ENCODE measurements around the gene FKBP8.
A peak's percentile ranks its signal among the peaks of the same experiment; 100 is the strongest.
"Not testable (repeated sequence)": the region's sequence is repeated elsewhere in the genome, so short reads cannot be mapped to it uniquely, and the experiment has no call there.

FKBP8 gene

DNA sequence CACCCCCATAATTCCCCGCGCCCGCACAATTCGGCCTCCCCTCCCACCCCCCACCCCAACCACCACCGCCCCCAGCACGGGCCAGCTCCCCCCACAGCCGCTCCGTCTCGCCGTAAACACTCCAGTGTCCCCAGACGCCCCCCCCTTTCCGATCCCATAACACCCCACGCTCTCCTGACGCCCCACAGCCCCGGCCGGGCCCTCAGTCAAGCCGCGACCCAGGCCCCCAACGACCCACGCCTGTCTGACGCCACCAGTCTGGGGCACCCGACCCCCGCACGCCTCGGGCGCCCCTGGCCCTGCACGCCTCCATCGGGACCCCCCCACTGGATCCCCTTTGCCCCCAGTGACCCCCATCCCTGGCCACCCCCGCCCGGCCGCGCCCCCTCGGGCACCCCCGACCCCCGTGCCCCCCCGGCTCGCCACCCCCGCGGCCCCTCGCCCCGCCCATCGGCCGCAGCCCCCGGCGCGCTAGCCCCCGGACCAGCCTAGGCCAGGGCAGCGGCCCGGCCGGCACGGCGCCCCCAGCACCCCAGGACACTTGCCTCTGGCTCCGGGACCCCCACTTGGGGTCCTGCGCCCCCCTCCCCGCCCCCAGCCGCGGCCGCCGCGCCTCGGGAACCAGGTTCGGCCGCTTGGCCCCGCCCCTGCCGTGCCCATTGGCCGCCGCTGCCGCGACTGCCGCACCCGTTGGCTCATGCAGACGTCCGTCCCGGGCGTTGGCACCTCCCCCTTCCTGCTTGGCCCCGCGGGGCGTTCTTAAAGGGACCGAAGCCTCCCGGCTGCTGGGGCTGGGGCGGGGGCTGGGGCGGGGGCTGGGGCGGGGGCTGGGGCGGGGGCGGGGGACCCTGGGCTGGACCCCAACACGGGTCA, at the start of gene FKBP8:
Gene FKBP8, minus strand, starts transcription at position 633 of the 873 bp plus-strand sequence. CDS start 1,603 bp downstream, outside the sequence.
- DNase-seq (ENCODE audit: low spot score), result peak; percentile 99

DNA sequence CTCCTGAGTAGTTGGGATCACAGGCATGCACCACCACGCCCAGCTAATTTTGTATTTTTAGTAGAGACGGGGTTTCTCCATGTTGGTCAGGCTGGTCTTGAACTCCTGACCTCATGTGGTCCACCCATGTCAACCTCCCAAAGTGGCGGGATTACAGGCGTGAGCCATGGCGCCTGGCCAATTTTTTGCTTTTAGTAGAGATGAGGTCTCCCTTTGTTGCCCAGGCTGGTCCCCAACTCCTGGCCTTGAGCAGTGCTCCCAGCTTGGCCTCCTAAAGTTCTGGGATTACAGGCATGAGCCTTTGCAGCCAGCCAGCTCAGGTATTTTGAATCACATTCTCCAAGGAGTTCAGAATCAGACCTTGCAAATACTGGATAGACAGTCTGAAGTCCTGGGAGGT, 49.4 kb upstream of the FKBP8 start:
- DNase-seq (ENCODE audit: low spot score), result not testable (repeated sequence)

DNA sequence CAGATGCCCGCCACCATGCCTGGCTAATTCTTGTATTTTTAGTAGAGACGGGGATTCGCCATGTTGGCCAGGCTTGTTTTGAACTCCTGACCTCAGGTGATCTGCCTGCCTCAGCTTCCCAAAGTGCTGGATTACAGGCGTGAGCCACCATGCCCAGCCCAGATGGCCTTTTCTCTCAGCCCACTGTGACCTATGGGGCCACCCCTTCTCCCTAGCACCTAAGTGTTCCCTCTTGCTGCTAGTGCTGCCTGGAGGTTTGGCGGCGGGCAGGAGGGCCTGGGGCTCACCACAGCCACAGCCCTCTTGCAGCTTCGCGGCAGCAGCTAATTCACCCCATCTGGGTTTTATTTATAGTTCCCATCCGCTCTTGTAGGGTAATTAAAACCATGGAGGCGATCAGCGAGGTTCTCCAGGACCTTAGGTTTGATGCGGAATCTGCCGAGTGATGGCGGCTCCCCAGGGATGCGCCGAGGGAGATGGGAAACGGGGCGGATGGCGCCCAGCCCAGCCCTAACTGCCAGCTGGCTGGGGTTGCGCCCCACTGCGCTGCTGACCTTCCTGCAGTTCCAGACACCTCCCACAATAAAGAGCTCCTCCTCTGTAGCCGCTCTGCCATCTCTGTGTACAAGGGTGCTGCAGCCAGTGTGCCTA, 48.5 kb upstream of the FKBP8 start:
- no peak for DNase-seq (ENCODE audit: low spot score)

DNA sequence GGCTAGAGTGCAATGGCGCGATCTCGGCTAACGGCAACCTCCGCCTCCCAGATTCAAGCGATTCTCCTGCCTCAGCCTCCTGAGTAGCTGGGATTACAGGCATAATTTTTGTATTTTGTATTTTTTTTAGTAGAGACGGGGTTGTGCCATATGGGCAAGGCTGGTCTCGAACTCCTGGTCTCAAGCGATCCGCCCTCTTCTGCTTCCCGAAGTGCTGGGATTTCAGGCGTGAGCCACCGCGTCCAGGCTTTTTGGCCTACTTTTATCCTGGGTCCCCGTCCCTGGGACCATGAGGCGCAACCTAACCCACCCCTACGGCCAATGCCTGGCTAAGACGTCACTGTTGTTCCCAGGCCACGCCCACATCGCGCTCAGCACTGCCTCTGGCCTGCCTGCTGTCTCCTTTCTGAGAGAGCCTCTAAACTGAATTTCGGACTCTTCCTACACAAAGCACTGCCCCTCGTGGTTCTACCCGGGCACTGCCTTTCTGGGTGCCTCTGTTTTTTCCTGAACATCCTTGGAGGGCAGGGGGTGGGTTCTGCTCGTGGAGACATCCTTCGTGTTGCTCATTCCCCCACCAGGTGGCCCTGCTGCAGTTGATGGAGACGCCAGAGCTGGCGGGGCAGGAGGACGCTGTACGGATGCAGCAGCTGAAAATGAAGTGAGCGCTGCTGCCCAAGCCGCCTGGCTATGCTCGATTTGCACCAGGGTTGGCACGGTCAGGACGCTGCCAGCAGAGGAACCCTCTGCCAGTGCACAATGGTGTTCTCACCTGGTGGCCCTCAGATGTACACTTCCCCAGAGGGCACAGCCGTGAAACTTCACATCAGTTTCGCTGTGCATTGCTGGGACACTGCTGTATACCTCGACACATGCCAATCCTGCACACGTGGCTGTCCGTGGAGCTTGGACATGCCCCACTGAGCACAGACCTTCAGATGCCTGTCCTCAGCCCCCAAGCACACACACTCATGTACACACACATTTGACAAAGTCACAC, 47.2 kb upstream of the FKBP8 start:
- no peak for DNase-seq (ENCODE audit: low spot score)

DNA sequence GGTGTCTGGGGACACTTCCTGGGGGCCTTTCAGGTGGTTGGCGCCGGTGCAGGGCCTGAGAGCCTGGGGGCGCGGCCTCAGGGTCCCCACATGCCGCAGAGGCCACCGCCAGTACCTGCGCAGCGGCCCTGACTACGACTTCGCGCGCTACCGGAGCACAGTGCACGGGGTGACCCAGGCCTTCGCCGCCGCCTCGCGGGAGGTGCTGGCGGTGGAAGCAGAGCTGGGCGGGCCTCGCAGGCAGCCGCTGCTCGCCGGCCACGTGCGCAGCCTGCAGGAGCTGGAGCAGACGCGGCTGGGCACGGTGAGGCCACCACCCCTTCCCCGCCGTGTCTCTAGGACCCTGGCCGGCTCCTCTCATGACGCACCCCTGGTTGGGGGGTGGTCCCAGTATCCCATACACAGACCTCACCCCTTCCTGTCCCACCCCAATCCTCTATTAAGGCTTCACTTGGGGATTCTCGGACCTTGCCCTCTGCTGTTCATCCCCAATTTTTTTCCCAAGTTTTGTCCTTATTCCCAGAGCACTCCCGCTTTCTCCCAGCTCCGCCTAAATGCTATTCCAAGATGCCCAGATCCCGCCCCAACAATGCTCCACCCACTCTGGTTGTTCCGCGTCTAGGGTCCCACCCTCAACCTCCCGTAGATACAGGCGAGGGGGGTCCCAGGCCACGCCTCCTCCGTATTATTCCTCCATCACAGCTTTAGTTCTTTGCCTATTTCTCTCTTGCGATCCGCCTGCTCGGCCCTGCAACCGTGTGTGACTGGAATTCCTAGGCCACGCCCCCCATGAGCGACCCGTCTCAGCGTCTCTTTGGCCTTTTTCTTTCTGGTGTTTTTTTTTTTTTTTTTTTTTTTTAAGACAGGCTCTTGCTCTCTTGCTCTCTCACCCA, 46.3 kb upstream of the FKBP8 start:
- peak; percentile 77 for DNase-seq (ENCODE audit: low spot score)

DNA sequence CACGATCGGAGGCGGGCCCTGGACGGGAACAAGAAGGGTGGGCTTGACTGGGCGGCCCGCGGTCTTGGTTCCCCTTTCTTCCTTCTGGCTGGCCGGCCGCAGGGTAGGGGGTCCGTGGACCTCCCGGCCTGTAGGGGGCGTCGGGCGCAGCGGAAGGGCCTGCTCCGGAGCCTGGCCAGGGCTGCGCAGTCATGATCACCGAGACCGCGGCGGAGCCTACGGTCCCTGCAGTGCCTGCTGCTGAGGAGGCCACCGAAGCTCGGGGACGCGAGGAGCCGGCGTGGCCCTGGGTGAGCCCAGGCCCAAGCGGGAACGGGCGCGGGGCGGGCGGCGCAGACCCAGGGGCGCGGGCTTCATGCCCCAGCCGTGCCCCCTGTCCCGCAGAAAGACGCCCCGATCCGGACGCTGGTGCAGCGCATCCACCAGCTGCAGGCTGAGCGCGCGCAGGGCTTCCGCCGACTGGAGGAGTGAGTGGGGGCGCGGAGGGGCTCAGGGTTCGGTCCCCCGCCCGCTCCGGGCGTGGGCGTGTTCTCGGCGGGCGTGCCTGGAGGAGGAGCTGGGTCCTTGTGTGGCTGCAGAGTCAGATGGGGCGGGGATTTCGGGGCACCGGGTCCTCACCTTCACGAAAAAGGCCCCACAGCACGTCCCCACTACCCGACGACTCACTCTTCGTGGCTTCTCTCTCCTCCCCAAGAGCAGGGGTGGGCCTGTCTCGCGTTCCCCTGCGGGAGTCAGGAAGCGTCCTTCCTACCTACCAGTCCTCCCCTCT, 45.4 kb upstream of the FKBP8 start, which contains the start of gene REX1BD:
Gene REX1BD, plus strand, starts transcription at position 188 of the 769 bp plus-strand sequence. Its CDS starts 4 bp downstream, at position 192.
- peak; percentile 83 for DNase-seq (ENCODE audit: low spot score)

DNA sequence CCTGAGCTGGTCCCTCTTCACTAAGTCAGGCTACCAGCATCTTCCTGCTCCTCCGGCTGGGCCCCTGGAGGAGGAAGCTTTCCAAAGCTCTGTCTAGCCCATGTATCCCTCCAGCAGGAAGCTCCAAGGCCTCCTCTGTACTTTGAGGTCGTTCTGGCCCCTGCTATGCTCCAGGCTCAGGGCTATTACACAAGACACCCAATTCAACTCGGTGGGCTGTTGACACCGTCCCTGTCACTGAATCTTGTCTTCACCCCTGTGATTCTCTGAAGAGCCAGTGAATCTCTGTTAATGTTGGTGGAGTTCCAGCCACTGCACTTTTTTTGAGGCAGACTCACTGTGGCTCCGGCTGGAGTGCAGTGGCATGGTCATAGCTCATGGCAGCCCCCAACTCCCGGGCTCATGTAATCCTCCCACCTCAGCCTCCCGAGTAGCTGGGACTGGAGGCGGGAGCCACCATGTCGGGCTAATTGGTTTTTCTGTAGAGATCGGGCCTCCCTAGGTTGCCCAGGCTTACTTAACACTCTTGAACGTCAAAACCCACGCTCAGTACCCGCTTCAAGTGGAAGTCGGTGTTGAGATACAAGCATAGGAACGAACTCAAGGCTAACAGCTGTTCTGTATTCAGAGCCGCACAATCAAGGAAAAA, 44.7 kb upstream of the FKBP8 start:
- no peak for DNase-seq (ENCODE audit: low spot score)

DNA sequence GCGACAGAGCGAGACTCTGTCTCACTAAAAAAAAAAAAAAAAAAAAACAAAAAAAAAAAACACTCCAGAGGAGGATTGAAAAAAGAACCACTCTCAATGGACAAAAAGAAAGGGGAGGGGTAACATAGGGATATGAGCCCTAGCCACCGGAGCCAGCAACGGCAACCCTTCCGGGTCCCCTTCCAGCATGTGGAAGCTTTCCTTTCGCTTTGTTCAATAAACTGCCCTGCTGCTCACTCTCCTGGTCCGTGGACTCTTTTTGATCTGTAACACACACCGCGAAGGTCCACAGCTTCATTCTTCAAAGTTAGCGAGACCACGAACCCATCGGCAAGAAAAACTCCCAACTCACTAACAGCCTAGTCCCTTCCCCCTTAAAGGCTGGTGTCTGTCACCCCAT, 44.2 kb upstream of the FKBP8 start:
- DNase-seq (ENCODE audit: low spot score), result no peak

DNA sequence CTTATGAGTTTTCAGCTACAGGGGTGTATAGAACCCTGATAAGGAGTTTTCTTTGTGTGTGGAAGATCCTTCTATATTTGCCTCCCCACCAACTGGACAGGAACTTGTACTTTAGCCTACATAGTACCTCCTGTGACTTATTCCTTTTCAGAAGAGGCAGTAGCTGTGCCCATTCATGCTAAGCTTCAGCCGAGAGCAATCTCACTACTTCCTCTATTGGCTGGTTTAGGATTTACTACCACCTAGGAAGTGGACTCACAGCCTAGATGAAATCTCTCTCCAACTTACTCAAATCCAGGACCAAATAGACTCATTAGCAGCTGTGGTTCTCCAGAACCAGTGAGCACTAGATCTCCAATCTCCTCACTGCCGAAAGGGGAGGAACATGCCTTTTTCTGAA, 42.9 kb upstream of the FKBP8 start:
- DNase-seq (ENCODE audit: low spot score), result no peak

DNA sequence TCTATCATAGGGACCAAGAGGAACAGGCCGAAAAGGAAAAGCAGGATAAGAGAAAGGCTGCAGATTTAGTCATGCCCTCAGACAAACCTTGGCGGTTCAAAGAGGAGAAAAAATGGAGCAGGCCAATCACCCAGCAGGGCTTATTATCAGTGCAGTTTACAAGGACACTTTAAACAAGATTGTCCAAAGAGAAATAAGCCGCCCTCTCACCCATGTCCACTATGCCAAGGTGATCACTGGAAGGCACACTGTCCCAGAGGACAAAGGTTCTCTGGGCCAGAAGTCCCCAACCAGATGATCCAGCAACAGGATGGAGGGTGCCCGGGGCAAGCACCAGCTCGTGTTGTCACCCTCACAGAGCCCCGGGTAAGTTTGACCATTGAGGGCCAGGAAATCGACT, 36.9 kb upstream of the FKBP8 start:
- no peak for DNase-seq (ENCODE audit: low spot score)

DNA sequence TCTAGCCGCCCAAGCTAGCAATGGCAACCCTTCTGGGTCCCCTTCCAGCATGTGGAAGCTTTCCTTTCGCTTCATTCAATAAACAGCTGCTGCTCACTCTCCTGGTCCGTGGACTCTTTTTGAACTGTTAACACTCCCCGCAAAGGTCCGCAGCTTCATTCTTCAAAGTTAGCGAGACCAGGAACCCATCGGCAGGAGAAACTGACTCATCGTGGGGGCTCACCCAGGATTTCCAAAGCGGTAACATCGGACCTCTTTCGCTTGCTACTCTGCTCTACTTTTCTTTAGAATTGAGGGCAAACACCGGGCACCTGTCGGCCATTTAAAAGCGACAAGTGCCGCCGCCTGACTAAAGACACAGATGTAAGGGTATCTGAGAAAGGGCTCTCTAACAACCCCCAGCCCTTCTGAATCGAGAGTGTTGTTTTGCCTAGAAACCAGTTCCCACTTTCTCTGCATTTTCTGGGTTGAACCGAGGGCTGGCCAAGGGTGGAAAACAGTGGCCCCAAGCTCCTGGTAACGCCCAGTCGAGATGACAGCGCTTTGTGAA, 34.1 kb upstream of the FKBP8 start:
- no peak for DNase-seq (ENCODE audit: low spot score)

DNA sequence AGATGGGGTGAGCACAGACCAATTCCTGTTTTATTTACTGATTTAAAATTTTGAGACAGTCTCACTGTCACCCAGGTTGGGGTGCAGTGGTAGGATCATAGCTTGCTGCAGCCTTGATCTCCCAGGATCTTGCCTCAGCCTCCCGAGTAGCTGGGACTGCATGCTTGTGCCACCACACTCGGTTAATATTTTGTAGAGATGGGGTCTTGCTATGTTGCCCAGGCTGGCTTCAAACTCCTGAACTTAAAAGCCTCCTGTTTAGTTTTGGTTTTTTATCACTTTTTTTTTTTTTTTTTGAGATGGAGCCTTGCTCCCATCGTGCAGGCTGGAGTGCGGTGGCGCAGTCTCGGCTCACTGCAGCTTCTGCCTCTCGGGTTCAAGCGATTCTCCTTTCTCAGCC, 33.0 kb upstream of the FKBP8 start:
- no peak for DNase-seq (ENCODE audit: low spot score)

DNA sequence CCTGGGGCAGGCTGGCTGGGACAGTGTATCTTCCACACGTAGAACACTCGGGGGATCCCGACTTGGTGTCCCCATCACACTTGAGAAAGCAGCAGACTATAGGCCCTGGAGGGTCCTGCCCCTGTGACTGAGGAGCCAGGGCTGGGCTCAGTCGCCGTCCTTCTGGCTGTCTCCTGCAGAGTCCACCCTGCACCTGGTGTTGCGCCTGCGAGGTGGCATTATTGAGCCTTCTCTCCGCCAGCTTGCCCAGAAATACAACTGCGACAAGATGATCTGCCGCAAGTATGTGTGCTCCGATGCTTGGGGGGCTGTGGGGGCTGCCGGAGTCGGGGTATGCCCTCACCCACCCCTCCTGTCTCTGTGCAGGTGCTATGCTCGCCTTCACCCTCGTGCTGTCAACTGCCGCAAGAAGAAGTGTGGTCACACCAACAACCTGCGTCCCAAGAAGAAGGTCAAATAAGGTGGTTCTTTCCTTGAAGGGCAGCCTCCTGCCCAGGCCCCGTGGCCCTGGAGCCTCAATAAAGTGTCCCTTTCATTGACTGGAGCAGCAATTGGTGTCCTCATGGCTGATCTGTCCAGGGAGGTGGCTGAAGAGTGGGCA, 31.4 kb upstream of the FKBP8 start:
- DNase-seq (ENCODE audit: low spot score), result no peak

DNA sequence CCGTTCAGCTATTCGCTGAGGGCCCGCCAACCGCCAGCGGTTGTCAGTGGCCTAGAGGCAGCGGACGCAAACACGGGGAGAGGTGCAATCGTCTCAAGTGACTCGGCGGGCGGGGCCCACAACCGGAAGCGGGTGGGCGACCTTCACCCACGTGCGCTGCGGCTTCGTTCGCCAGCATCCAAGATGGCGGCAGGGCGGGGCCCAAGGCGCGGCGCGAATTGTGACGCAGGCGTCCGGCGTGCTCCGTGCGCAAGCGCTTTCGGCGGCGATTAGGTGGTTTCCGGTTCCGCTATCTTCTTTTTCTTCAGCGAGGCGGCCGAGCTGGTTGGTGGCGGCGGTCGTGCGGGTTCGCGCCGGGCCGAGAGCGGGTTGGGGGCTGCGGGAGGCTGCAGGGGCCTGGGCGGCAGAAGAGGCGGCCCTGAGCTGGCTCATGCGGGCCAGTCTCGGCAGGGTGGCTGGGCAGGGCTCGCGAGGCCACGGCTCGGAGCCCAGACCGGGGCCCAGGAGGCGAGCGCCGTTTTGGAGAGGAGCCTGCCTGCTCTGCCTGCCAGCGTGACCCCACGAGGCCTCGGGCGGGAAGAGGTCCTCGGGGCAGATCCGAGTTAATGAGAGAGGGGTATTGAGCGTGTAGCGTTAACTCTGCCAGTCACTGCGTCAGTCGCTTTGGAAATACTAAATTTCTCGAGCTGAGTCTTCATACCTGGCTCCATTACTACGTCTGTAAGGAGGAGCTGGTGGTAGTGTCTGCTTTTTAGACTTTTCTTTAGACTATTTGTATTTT, 28.4 kb upstream of the FKBP8 start, which contains the start of gene UBA52:
Gene UBA52, plus strand, starts transcription at position 294 of the 781 bp plus-strand sequence. CDS start 1,444 bp downstream, outside the sequence.
- peak; percentile 94 for DNase-seq (ENCODE audit: low spot score)

DNA sequence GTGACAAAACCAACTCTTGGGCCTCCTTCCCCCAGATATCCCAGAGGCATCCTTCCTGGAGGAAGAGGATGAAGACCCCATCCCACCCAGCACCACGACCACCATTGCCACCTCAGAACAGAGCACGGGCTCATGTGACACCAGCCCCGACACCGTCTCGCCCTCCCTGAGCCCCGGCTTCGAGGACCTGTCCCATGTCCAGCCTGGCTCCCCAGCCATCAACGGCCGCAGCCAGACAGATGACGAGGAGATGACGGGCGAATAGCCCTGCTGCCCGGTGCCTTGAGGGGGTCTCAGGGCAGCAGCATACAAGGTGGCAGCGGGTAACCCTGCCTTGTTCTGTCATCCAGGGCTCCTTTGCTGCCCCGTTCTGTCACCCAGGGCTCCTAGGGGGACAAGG, 25.0 kb upstream of the FKBP8 start:
- no peak for DNase-seq (ENCODE audit: low spot score)

DNA sequence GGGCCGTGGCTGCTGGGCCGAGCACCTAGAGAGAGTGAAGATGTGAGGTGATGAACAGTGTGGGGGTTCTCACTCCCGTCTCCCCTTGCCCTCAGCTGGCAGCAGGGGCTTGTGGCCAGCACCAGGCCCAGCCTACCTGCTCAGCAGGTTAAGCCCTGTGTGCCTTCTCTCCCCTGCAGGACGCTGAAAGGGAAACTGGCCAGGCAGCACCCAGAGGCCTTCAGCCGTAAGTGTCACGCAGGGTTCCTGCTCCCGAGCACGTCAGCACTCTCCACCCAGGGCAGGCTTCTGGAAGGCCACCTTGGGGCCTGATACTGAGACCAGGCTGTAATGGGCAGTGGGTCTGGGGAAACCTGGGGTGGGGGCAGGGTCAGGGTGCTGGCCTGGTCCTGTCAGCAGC, 23.6 kb upstream of the FKBP8 start:
- DNase-seq (ENCODE audit: low spot score), result no peak

DNA sequence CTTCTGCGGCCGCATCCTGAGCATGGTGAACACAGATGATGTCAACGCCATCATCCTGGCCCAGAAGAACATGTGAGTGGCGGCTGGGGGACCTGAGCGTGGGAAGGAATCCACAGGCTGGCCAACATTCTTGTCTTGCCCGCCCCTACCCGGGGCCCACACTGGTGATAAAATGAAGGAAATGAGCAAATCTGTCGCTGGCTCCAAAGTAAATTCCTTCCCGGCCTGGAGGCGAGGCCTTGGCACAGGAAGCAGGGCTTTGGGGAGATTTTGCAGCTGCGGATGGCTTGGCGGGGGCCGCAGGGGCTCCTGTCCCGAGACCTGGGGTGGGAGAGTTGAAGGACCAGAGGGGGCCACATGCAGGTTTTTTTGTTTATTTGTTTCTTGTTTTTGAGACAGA, 18.7 kb upstream of the FKBP8 start:
- no peak for DNase-seq (ENCODE audit: low spot score)

DNA sequence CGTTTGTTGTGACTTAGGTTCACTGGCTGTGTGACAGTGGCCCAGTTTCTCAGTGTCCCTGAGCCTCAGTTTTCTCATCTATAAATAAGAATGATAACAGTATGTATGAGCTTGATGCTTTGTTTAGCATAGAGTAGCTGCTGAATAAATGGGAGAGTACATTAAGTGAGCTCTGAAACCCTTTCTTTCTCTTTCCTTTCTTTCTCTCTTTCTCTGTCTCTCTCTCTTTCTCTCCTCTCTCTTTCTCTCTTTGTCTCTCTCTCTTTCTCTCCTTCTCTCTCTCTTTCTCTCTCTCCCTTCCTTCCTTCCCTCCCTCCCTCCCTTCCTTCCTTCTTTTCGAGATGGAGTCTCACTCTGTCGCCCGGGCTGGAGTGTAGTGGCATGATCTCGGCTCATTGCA, 16.3 kb upstream of the FKBP8 start:
- no peak for DNase-seq (ENCODE audit: low spot score)

All from hepatic stellate cell (primary cell).